ENCODE data around the gene RBM34.

RBM34 gene

DNA sequence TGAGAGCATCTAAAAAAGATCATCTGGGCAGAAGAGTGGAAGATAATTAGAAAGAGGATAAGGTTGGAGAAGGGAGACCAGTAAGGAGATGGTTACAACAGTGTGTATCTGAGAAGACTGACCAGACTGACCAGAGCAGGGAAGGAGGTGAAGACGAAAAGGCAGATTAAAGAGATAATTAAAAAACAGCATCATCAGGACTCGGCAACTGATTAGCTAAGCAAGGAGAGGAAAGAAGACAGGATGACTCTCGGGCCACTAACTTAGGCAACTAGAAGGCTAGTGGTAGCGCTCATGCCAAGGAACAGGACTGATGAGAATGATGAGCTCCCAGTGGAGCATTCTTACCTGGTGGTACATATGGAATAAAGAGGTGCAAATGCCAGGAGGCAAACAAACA is 3.9 kb downstream of the RBM34 start:
- in situ Hi-C loops (cut with HindIII; ENCODE audit: low sequenced_read_pairs) = no loop called here
- DNase-seq (ENCODE audit: low read depth, low spot score) = no peak
- no peak overlapping the region for H3K4me3 ChIP-seq (ENCODE audit: low read depth, low read length)
- TF ChIP-seq CTCF (IDR thresholded peaks at IDR 0.05; ENCODE audit: low read depth, low read length) = no peak

GRCh38 chr1:235156740-235157139 is 4.3 kb downstream of the RBM34 start:
- TF ChIP-seq CTCF (IDR thresholded peaks at IDR 0.05; ENCODE audit: low read depth, low read length) = no peak
- H3K4me3 ChIP-seq (ENCODE audit: low read depth, low read length) = no peak overlapping the region
- in situ Hi-C loops (cut with HindIII; ENCODE audit: low sequenced_read_pairs) = no loop called here
- DNase-seq (ENCODE audit: low read depth, low spot score) = no peak

DNA sequence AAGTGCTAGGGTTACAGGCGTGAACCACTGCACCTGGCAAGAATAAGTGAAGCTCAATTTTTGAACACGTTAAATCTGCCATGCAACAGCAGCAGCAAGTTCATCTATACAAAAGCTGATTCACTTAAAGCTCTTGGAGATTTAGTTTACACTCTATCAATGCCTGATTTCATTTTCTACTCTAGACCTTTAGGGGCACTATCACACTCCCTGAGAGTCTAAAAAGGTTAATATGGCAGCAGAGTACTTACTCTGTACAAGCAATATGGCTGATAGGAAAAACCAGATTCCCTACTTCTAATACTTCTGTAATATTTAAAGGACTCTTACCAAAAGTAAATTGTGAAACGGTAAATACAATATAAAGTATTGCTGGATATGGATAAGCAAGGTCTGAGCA is 4.8 kb downstream of the RBM34 start:
- H3K4me3 ChIP-seq (ENCODE audit: low read depth, low read length) = no peak overlapping the region
- no peak for DNase-seq (ENCODE audit: low read depth, low spot score)
- TF ChIP-seq CTCF (IDR thresholded peaks at IDR 0.05; ENCODE audit: low read depth, low read length) = no peak
- in situ Hi-C loops (cut with HindIII; ENCODE audit: low sequenced_read_pairs) = no loop called here

DNA sequence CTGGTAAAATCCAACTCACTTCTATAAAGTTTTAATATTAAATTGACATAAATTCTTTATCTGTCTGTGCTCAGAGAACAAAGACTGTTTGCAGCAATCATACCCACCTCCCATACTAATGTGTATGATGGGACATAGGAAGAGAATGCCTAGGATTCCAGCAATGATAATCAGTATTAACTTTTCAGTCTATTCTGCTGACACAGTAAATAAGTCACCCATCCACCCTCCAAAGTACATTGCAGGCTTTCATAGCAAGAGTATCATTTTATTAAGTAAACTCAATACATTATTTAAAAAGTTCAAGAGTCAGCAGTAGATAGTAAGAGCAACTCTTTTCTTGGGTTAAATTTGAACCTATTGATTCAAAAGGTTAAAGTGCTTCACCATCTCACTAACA is 8.8 kb downstream of the RBM34 start:
- H3K4me3 ChIP-seq (ENCODE audit: low read depth, low read length) = no peak overlapping the region
- no peak for TF ChIP-seq CTCF (IDR thresholded peaks at IDR 0.05; ENCODE audit: low read depth, low read length)

GRCh38 chr1:235151033-235151432 is 10.0 kb downstream of the RBM34 start:
- no peak for TF ChIP-seq CTCF (IDR thresholded peaks at IDR 0.05; ENCODE audit: low read depth, low read length)
- H3K4me3 ChIP-seq (ENCODE audit: low read depth, low read length) = no peak overlapping the region
- in situ Hi-C loops (cut with HindIII; ENCODE audit: low sequenced_read_pairs) = no loop called here
- DNase-seq (ENCODE audit: low read depth, low spot score) = no peak

More for the DNA sequence above, 8.8 kb downstream of the RBM34 start:
- DNase-seq (ENCODE audit: low read depth, low spot score) = no peak
- in situ Hi-C loops (cut with HindIII; ENCODE audit: low sequenced_read_pairs) = no loop called here

DNA sequence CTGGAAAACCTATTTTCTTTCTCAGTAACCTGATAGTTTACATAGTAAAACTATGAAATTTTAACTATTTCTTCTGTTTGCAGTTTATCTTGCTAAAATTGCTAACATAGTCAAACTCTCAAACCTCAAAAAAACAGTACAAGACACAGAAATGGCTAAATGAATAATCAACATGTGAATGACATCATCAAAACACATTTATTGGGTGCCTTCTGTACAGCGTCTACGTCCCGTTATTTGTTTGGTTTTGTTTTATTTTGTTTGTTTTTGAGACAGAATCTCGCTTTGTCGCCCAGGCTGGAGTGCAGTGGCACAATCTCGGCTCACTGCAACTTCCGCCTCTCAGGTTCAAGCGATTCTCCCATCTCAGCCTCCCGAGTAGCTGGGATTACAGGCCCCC is 11.2 kb downstream of the RBM34 start:
- no peak for DNase-seq (ENCODE audit: low read depth, low spot score)
- H3K4me3 ChIP-seq (ENCODE audit: low read depth, low read length) = no peak overlapping the region
- in situ Hi-C loops (cut with HindIII; ENCODE audit: low sequenced_read_pairs) = no loop called here
- no peak for TF ChIP-seq CTCF (IDR thresholded peaks at IDR 0.05; ENCODE audit: low read depth, low read length)

- no peak for DNase-seq (ENCODE audit: low read depth, low spot score)
- H3K4me3 ChIP-seq (ENCODE audit: low read depth, low read length) = no peak overlapping the region
- in situ Hi-C loops (cut with HindIII; ENCODE audit: low sequenced_read_pairs) = no loop called here
Observed at GRCh38 chr1:235147269-235147668, 13.8 kb downstream of the RBM34 start.

More at GRCh38 chr1:235147269-235147668, 13.8 kb downstream of the RBM34 start:
- no peak for TF ChIP-seq CTCF (IDR thresholded peaks at IDR 0.05; ENCODE audit: low read depth, low read length)

Measured in astrocyte of the spinal cord (primary cell).